ENCODE results near the gene IMPDH1.
A peak's percentile ranks its signal among the peaks of the same experiment; 100 is the strongest.

Gene IMPDH1

DNA sequence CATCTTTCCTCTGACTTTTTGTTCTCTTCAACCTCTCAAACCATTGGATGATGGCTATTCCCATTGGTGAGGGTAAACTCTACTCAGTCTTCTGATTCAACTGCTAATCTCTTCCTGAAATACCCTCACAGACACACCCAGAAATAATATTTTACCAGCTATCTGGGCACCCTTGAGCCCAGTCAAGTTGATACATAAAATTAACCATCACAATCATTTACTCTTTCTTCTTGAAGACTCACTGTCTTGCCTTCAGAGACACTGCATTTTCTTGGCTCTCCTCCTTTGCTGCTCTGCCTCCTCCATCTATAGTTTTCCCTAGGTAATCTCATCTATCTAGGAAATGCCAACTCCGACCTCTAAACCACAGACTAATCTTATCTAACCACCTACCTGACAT, 35.7 kb downstream of the IMPDH1 start:
- Mint-ChIP-seq H3K27me3 (ENCODE audit: low read depth) (peaks cover 30% of the 10 kb centered on the region), H3K4me3 (no peak overlapping the region), H3K4me1 (ENCODE audit: low read depth) (no peaks in the 10 kb centered on the region), H3K9me3 (no peaks in the 10 kb centered on the region), H3K36me3 (ENCODE audit: low read depth) (no peaks in the 10 kb centered on the region), H3K27ac (no peak overlapping the region)

DNA sequence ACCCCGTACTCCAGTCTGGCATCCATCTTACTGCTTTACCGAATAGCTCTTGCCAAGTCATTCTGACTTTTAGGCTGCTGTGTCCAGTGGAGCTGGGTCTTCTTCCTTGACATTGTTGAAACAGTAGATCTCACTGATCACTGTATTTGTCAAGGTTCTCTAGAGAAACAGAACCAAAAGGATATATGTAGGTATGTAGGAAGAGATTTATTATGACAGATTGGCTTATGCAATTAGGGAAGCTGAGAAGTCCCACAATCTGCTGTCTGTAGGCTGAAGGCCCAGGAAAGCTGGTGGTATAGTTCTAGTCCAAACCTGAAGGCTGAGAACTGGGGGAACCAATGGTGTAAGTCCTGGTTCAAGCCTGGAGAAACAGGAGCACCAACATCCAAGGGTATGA, 36.2 kb downstream of the IMPDH1 start:
- Mint-ChIP-seq H3K4me3 (no peak overlapping the region), H3K4me1 (ENCODE audit: low read depth) (no peaks in the 10 kb centered on the region), H3K9me3 (no peaks in the 10 kb centered on the region), H3K27ac (no peak overlapping the region), H3K36me3 (ENCODE audit: low read depth) (no peaks in the 10 kb centered on the region), H3K27me3 (ENCODE audit: low read depth) (peaks cover 27% of the 10 kb centered on the region)

DNA sequence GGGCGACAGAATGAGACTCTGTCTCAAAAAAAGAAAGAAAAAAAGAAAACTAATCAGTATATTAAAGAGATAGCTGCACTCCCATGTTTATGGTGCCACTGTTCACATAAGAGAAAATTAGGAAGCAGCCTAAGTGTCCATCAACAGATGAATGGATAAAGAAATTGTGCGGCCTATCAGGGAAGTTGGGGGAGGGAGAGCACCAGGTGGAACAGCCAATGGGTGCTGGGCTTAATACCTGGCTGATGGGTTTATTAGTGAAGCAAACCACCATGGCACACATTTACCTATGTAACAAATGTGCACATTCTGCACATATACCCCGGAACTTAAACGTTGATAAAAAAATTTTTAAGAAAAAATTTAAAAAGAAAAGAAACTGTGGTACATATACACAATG, 39.3 kb downstream of the IMPDH1 start:
- H3K36me3 Mint-ChIP-seq (ENCODE audit: low read depth), result no peaks in the 10 kb centered on the region
- H3K27me3 Mint-ChIP-seq (ENCODE audit: low read depth), result peaks cover 40% of the 10 kb centered on the region
- H3K9me3 Mint-ChIP-seq, result no peaks in the 10 kb centered on the region
- no peaks in the 10 kb centered on the region for H3K4me1 Mint-ChIP-seq (ENCODE audit: low read depth)
- H3K27ac Mint-ChIP-seq, result no peak overlapping the region
- H3K4me3 Mint-ChIP-seq, result no peak overlapping the region

DNA sequence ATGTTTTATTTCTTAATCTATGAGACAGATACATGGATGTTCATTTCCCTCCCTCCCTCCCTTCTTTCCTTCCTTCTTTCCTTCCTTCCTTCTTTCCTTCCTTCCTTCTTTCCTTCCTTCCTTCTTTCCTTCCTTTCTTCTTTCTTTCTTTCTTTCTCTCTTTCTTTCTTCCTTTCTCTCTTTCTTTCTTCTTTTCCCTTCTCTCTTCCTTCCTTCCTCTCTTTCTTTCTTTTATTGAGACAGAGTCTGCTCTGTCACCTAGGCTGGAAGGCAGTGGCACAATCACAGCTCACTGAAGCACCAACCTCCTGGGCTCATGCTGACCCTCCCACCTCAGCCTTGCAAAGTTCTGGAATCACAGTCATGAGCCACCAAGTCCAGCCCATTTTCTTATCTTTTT, 42.8 kb downstream of the IMPDH1 start:
- no peak overlapping the region for H3K27ac Mint-ChIP-seq
- no peaks in the 10 kb centered on the region for H3K9me3 Mint-ChIP-seq
- no peak overlapping the region for H3K4me3 Mint-ChIP-seq
- no peaks in the 10 kb centered on the region for H3K36me3 Mint-ChIP-seq (ENCODE audit: low read depth)
- H3K27me3 Mint-ChIP-seq (ENCODE audit: low read depth), result peaks cover 66% of the 10 kb centered on the region
- H3K4me1 Mint-ChIP-seq (ENCODE audit: low read depth), result peaks cover 7% of the 10 kb centered on the region

DNA sequence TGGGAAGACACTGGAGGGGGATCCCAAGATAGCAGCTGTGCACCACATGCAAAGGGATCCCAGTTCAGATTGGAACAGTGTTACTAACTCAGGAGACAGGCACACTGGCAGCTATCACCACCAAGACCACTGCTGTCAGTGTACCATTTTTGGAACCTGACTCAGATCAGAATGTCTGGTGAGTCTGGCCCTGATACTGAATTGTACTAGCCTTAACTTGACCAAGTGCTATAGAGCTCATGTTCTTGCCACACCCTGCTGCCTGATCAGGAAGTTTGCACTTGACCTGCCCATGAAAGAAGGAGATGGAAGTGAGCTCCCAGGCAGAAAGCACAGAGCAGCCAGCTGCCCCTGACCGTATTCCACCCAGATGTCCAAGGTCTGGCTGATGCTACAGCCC, 43.5 kb downstream of the IMPDH1 start:
- H3K36me3 Mint-ChIP-seq (ENCODE audit: low read depth), result no peaks in the 10 kb centered on the region
- no peaks in the 10 kb centered on the region for H3K9me3 Mint-ChIP-seq
- peaks cover 67% of the 10 kb centered on the region for H3K27me3 Mint-ChIP-seq (ENCODE audit: low read depth)
- H3K4me3 Mint-ChIP-seq, result no peak overlapping the region
- peaks cover 10% of the 10 kb centered on the region for H3K4me1 Mint-ChIP-seq (ENCODE audit: low read depth)
- no peak overlapping the region for H3K27ac Mint-ChIP-seq

DNA sequence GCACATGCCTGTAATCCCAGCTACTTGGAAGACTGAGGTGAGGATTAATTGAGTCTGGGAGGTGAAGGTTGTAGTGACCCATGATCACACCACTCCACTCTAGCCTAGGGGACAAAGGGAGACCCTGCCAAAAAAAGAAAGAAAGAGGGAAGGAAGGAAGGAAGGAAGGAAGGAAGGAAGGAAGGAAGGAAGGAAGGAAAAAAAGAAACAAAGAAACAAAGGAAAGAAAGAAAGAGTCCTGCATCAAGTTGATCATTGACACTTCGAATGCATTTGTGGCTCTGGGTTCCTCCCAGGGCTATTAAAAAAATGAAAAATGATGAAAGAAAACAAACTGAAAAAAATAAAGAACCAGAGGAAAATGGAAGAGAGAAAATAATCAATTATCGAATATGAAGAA, 44.4 kb downstream of the IMPDH1 start:
- Mint-ChIP-seq H3K27ac (no peak overlapping the region), H3K4me1 (ENCODE audit: low read depth) (peaks cover 13% of the 10 kb centered on the region), H3K36me3 (ENCODE audit: low read depth) (no peaks in the 10 kb centered on the region), H3K9me3 (no peaks in the 10 kb centered on the region), H3K4me3 (no peak overlapping the region), H3K27me3 (ENCODE audit: low read depth) (peaks cover 70% of the 10 kb centered on the region)

DNA sequence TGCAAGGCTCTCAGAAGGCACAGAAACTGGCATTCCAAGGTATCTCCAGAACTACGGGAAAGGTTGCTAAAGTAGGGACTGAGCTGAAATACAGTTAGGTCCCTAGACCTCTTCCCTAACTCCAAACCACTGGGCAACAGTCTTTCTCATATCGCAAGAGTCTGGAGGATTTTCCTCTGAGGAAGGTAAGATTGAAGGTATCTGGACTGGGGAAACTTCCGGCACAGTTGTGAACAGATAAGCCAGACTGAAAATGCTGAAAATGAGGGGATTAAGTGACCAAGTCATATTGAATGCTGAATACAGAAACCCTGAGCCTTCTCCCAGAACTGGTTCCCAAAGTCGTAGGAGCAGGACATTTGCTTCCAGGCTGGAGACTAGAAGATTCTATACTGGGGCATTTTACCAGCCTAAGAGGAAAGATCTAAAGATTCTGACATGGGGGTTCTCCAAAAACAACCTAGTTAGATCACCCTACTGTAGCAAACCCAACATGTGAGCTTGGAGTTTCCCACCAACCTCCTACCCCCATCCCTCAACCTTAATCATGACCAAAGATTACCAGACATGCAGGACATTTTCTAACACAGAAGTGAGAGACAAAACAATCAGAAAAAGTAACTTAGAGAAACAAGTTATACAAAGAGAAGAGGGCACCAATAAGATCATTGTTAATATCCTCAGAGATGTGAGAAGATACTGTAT, 45.5 kb downstream of the IMPDH1 start:
- H3K36me3 Mint-ChIP-seq (ENCODE audit: low read depth), result no peaks in the 10 kb centered on the region
- H3K27me3 Mint-ChIP-seq (ENCODE audit: low read depth), result peaks cover 81% of the 10 kb centered on the region
- H3K4me3 Mint-ChIP-seq, result no peak overlapping the region
- H3K27ac Mint-ChIP-seq, result no peak overlapping the region
- H3K9me3 Mint-ChIP-seq, result no peaks in the 10 kb centered on the region
- H3K4me1 Mint-ChIP-seq (ENCODE audit: low read depth), result peaks cover 13% of the 10 kb centered on the region

DNA sequence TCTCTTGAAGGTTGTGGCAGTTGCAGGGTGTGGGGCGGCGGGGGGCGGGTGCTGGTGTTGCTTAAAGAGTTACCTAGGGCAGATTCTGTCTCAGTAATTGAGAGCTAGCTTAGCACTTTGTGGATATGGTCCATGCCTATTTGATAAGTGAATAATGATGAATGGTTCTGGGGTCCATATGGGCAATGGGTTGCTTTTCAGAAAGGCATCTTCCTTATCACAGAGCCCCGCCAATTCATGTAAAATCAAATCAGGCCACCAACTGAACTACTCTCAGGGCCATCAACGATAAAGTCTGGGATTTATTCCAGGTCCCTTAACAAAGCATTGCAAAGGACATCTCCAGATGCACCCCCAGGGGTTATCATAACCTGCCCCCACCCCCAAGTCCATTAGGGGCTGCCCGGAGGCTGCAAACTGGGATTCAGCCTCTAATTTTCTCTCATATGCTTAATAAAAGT, 46.5 kb downstream of the IMPDH1 start:
- H3K4me3 Mint-ChIP-seq, result no peak overlapping the region
- H3K27me3 Mint-ChIP-seq (ENCODE audit: low read depth), result peaks cover 88% of the 10 kb centered on the region
- no peaks in the 10 kb centered on the region for H3K9me3 Mint-ChIP-seq
- H3K4me1 Mint-ChIP-seq (ENCODE audit: low read depth), result peaks cover 13% of the 10 kb centered on the region
- H3K36me3 Mint-ChIP-seq (ENCODE audit: low read depth), result no peaks in the 10 kb centered on the region
- H3K27ac Mint-ChIP-seq, result no peak overlapping the region

DNA sequence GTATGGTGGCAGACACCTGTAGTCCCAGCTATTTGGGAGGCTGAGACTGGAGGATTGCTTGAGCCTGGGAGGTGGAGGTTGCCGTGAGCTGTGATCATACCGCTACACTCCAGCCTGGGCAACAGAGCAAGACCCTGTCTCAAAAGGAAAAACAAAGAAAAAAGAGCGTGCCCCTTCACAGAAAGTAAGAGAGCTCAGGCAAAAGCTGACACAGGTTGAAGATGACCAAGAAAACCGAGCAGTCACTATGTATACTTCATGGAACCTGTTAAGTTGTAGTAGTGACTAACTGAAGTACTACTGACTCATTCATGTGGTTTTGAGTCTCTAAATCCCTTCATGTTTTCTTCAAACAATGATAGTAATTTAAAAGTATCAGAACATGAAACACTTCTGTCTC, 47.1 kb downstream of the IMPDH1 start:
- Mint-ChIP-seq H3K4me3 (peak overlapping the region; percentile 74), H3K27ac (no peak overlapping the region), H3K4me1 (ENCODE audit: low read depth) (peaks cover 13% of the 10 kb centered on the region)

DNA sequence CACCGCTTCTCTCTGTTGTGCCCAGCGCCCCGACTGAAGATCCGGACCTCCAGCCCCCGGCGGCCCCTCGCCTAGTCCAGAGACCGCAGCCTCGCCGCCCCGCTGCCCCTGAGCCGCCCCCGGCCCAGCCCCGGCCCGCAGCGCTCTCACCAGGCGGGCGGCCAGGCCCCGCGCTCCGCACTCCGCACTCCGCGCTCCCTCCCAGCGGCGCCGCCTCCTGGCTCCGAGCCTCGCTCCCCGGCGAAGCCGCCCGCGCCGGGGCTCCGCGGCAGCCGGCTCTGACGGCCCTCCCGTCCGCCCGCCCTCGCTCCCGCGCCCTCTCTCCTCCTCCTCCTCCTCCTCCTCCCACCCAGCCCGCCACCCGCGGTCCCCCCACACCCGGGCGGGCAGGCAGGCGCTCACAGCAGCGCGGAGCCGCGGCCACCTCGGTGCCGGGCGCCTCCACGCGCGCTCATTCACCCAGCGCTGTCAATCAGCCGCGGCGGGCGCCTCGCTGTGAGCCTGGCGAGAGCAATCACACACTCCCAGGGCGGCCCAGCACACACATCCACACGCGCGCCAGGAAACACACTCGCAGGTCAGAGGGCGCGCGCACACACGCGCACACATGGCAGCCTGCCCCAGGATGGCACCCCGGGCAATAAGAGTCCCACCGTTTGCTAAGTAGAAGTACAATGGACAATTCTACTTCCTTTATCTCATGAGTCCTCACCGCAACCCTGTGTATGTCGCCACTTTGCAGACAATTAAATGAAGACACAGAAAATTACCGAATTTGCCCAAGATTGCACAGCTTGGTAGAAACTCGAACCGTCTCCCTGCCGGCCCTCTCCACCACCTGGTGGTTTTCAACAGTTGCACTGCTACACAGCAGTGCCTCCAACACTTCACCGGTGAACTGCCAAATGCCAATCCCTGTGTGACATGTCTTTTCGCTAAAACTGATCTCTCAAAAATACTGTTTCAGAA, 48.1 kb downstream of the IMPDH1 start, which contains the start of gene PRRT4:
Gene PRRT4 (minus strand): TSS at position 280 of the 969 bp plus-strand sequence.
- peak within 1 kb of the TSS; percentile 74 for H3K4me3 Mint-ChIP-seq
- peaks cover 13% of the 10 kb centered on the region for H3K4me1 Mint-ChIP-seq (ENCODE audit: low read depth)
- H3K27me3 Mint-ChIP-seq (ENCODE audit: low read depth), result peaks cover 84% of the 10 kb centered on the region
- no peak within 1 kb of the TSS for H3K27ac Mint-ChIP-seq
- H3K36me3 Mint-ChIP-seq (ENCODE audit: low read depth), result no peaks in the 10 kb centered on the region
- no peaks in the 10 kb centered on the region for H3K9me3 Mint-ChIP-seq

More for the DNA sequence above, 47.1 kb downstream of the IMPDH1 start:
- Mint-ChIP-seq H3K27me3 (ENCODE audit: low read depth) (peaks cover 93% of the 10 kb centered on the region), H3K36me3 (ENCODE audit: low read depth) (no peaks in the 10 kb centered on the region), H3K9me3 (no peaks in the 10 kb centered on the region)

DNA sequence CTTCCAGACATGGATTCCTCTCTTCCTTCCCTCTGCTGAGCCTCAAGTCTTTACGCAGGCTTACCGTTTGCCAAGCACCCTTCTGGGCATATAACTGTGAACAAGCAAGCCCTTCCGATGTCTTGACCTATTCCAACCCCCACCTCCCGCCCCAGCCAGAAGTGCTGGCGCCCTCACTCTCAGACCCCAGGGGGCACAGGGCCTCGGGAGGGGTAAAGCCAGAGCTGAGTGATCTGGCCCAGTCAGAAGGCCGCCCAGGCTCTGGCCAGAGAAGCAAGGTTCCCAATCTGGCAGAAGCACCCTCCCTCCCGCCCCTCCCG, 49.5 kb downstream of the IMPDH1 start:
- Mint-ChIP-seq H3K27ac (no peak overlapping the region), H3K36me3 (ENCODE audit: low read depth) (no peaks in the 10 kb centered on the region), H3K4me1 (ENCODE audit: low read depth) (peaks cover 17% of the 10 kb centered on the region), H3K4me3 (no peak overlapping the region), H3K27me3 (ENCODE audit: low read depth) (peaks cover 77% of the 10 kb centered on the region), H3K9me3 (no peaks in the 10 kb centered on the region)

DNA sequence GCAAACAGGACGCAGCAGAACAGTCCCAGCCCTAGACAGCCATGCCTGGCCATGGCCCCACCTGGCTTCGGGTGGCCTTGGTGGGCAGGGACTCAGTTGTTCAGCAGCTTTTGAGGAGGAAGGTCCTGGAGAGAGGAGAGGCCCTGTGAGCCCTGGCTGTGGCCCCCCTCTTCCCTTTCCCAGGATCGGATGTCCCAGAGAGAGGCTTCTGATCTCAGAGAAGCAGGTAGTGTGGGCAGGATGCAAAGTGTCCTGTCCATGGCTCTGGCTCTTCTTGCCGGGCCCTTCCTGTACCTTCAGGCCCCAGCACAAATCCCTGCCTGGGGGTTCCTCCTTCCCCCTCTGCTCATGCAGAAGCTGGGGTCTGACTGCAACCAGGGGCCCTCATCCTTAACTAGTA, 49.8 kb downstream of the IMPDH1 start:
- H3K27me3 Mint-ChIP-seq (ENCODE audit: low read depth), result peaks cover 75% of the 10 kb centered on the region
- no peaks in the 10 kb centered on the region for H3K9me3 Mint-ChIP-seq
- H3K27ac Mint-ChIP-seq, result no peak overlapping the region
- H3K36me3 Mint-ChIP-seq (ENCODE audit: low read depth), result no peaks in the 10 kb centered on the region
- H3K4me3 Mint-ChIP-seq, result no peak overlapping the region
- H3K4me1 Mint-ChIP-seq (ENCODE audit: low read depth), result peaks cover 17% of the 10 kb centered on the region

DNA sequence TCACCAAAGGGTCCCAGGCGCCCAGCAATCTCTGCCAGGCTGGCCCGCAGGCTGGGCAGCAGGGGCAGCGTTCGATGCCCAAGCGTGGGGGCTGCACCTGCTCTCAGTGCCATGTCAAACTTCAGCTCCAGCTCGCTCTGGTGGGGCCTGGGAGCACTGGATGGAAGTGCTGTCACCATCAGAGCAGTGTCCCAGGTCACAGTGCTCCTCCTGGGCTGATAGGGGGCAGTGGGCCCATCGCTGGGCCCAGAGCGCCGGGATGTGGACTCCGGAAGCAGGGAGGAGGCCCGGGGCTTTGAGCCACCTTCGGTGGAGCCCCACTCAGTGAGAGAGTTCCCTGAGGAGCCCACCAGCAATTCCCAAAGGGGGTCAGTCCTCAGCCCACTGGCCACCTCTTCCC, 50.4 kb downstream of the IMPDH1 start:
- Mint-ChIP-seq H3K27me3 (ENCODE audit: low read depth) (peaks cover 75% of the 10 kb centered on the region), H3K4me1 (ENCODE audit: low read depth) (peaks cover 17% of the 10 kb centered on the region), H3K27ac (no peak overlapping the region), H3K4me3 (no peak overlapping the region), H3K9me3 (no peaks in the 10 kb centered on the region), H3K36me3 (ENCODE audit: low read depth) (no peaks in the 10 kb centered on the region)

DNA sequence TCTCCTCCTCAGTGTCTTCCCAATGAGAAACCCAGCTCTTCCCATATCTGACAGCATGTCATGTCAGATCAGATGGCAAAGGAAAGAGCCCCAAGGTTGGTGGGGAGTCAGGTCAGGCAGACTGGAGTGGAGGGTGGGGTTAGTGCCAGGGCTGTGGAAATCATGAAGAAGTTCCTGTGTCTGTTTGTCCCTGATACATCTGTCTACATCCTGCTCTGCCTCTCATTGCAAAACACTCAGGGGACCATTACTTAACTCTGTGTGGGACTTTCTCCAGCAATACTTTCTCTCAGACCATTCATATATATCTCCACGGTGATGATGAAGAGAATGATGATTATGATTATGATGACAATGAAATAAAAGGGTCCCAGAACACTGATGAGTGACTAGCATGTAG, 51.5 kb downstream of the IMPDH1 start:
- Mint-ChIP-seq H3K4me1 (ENCODE audit: low read depth) (peaks cover 17% of the 10 kb centered on the region), H3K27me3 (ENCODE audit: low read depth) (peaks cover 74% of the 10 kb centered on the region), H3K9me3 (no peaks in the 10 kb centered on the region), H3K27ac (no peak overlapping the region), H3K4me3 (no peak overlapping the region), H3K36me3 (ENCODE audit: low read depth) (no peaks in the 10 kb centered on the region)

DNA sequence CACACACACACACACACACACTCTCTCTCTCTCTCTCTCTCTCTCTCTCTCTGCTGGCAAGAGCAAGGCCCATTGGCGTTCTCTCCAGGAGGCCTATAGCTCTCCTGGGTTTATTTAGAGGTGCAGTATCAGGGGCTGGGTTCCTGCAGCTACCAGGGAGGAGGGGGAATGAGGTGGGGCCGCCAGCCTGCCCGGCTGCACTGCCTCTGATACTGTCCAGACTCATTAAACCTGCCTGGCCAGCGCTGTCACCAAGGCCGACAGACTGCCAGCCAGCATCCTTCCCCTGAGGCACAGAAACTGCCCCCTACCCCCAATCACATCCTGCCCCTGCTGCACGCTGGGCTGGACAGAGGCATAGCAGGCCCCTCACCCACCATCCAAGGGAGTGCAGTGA, 52.6 kb downstream of the IMPDH1 start:
- no peak overlapping the region for H3K27ac Mint-ChIP-seq
- H3K36me3 Mint-ChIP-seq (ENCODE audit: low read depth), result no peaks in the 10 kb centered on the region
- H3K4me3 Mint-ChIP-seq, result no peak overlapping the region
- peaks cover 15% of the 10 kb centered on the region for H3K4me1 Mint-ChIP-seq (ENCODE audit: low read depth)
- no peaks in the 10 kb centered on the region for H3K9me3 Mint-ChIP-seq
- H3K27me3 Mint-ChIP-seq (ENCODE audit: low read depth), result peaks cover 71% of the 10 kb centered on the region

All from T-helper 1 cell treated with Interleukin-12 subunit alpha and Interleukin-12 subunit beta and Interleukin-4 antibody, amounts not matched to agents 30 μg/mL and 1 μg/mL, for 36 hours (primary cell).